IMR-90 (cell line): ENCODE data around the gene TEC. TPM values are rescaled to one million over a fixed set of nuclear protein-coding genes. Genes with fewer than 3 reads are reported as not detected.

Experiments
- ATAC-seq: fragments of 200-7000 bp; cut with Tn5 transposase; 2 replicates; pipeline ENCODE4 v1.9.1; 2020; ENCODE audit warnings: low read depth, mild to moderate bottlenecking, moderate library complexity
- BruUV-seq: library from RNA; stranded (reverse); fragments of 400-500 nt; replicated peaks from 2 replicates; lab custom pipeline; 2021; lab: Mats Ljungman, UMichigan
- CTCF ChIA-PET: fragments of 300-600 bp; formaldehyde crosslinking; extraction: SDS; loops from one replicate; lab custom pipeline; 2021; ENCODE audit warnings: antibody characterized with exemption; lab: Yijun Ruan, JAX
- POLR2A ChIA-PET: fragments of 300-600 bp; sonication (Branson Sonifier 250); formaldehyde crosslinking; loops from one replicate; lab custom pipeline; 2022; ENCODE audit warnings: antibody characterized with exemption; ENCODE audit not compliant: unreplicated experiment; lab: Charles Lee
- DNase-seq: peaks from one replicate; pipeline ENCODE4 v3.0.0; 2013
- H2AFZ ChIP-seq: replicated peaks from 2 replicates; pipeline ENCODE3; 2013; ENCODE audit warnings: low read length, mild to moderate bottlenecking; ENCODE audit not compliant: poor library complexity
- H2AK5ac ChIP-seq: 2 replicates; pipeline ENCODE4 v1.6.1; 2013; ENCODE audit warnings: low read depth, low read length, inconsistent platforms
- H2AK9ac ChIP-seq: replicated peaks from 2 replicates; pipeline ENCODE3; 2013; ENCODE audit warnings: mild to moderate bottlenecking, low read depth, low read length, moderate library complexity; ENCODE audit not compliant: poor library complexity
- H2BK120ac ChIP-seq: 2 replicates; pipeline ENCODE4 v1.6.1; 2013; ENCODE audit warnings: low read depth, low read length, inconsistent platforms
- H2BK15ac ChIP-seq: 3 replicates; pipeline ENCODE4 v1.6.1; 2013; ENCODE audit warnings: low read depth, low read length, inconsistent platforms
- H2BK20ac ChIP-seq: 2 replicates; pipeline ENCODE4 v1.6.1; 2013; ENCODE audit warnings: low read depth, mild to moderate bottlenecking, inconsistent platforms, low read length, moderate library complexity
- H2BK5ac ChIP-seq: 2 replicates; pipeline ENCODE4 v1.6.1; 2013; ENCODE audit warnings: mild to moderate bottlenecking, low read depth, low read length, inconsistent platforms; ENCODE audit not compliant: poor library complexity, severe bottlenecking
- H3K14ac ChIP-seq: replicated peaks from 2 replicates; pipeline ENCODE4 v1.6.1; 2013; ENCODE audit warnings: low read depth, low read length, inconsistent platforms
- H3K18ac ChIP-seq: 2 replicates; pipeline ENCODE4 v1.6.1; 2013; ENCODE audit warnings: low read depth, low read length, control low read depth
- H3K23ac ChIP-seq: 2 replicates; pipeline ENCODE4 v1.6.1; 2013; ENCODE audit warnings: low read depth, low read length, inconsistent platforms
- H3K27ac ChIP-seq: 2 replicates; pipeline ENCODE4 v1.5.1; 2013; ENCODE audit warnings: mild to moderate bottlenecking, control low read depth, low read length; ENCODE audit not compliant: insufficient read depth
- H3K27me3 ChIP-seq: 2 replicates; pipeline ENCODE4 v1.6.1; 2013; ENCODE audit warnings: low read length; ENCODE audit not compliant: control insufficient read depth, insufficient read depth
- H3K36me3 ChIP-seq: 2 replicates; pipeline ENCODE4 v1.6.1; 2013; ENCODE audit warnings: low read length, mixed read lengths; ENCODE audit not compliant: control insufficient read depth, insufficient read depth
- H3K4ac ChIP-seq: 2 replicates; pipeline ENCODE4 v1.6.1; 2013; ENCODE audit warnings: low read depth, low read length, inconsistent platforms
- H3K4me1 ChIP-seq: 2 replicates; pipeline ENCODE4 v1.6.1; 2013; ENCODE audit warnings: low read length, mixed read lengths; ENCODE audit not compliant: control insufficient read depth, insufficient read depth
- H3K4me2 ChIP-seq: 2 replicates; pipeline ENCODE4 v1.6.1; 2013; ENCODE audit warnings: low read depth, mild to moderate bottlenecking, control low read depth, low read length, moderate library complexity
- H3K4me3 ChIP-seq: 2 replicates; pipeline ENCODE4 v1.5.1; 2013; ENCODE audit warnings: low read depth, mild to moderate bottlenecking, control low read depth, low read length, moderate library complexity; ENCODE audit not compliant: insufficient read depth
- H3K56ac ChIP-seq: 2 replicates; pipeline ENCODE4 v1.6.1; 2013; ENCODE audit warnings: low read length, inconsistent platforms; ENCODE audit not compliant: insufficient read depth; ENCODE audit errors: extremely low read depth
- H3K79me1 ChIP-seq, 2 experiments: 2 replicates each; pipeline ENCODE4 v1.6.1; 2013; ENCODE audit warnings: low read length in 2 of 2, inconsistent platforms in 1 of 2, low read depth in 1 of 2
- H3K9ac ChIP-seq: 2 replicates; pipeline ENCODE4 v1.6.1; 2013; ENCODE audit warnings: low read depth, low read length, control low read depth
- H3K9me1 ChIP-seq: 2 replicates; pipeline ENCODE4 v1.6.1; 2013; ENCODE audit warnings: low read length, inconsistent platforms; ENCODE audit not compliant: insufficient read depth
- H3K9me3 ChIP-seq: 2 replicates; pipeline ENCODE4 v1.6.1; 2013; ENCODE audit warnings: low read length; ENCODE audit not compliant: control insufficient read depth, insufficient read depth
- H4K20me1 ChIP-seq: 2 replicates; pipeline ENCODE4 v1.6.1; 2013; ENCODE audit warnings: low read length, inconsistent platforms; ENCODE audit not compliant: insufficient read depth
- H4K5ac ChIP-seq: 2 replicates; pipeline ENCODE4 v1.6.1; 2013; ENCODE audit warnings: mild to moderate bottlenecking, low read depth, low read length, control low read depth
- H4K8ac ChIP-seq, 2 experiments: 2 replicates each; pipeline ENCODE4 v1.6.1; 2013; ENCODE audit warnings: low read depth in 2 of 2, low read length in 2 of 2, control low read depth in 1 of 2, inconsistent platforms in 1 of 2
- H4K91ac ChIP-seq: 2 replicates; pipeline ENCODE4 v1.6.1; 2013; ENCODE audit warnings: low read depth, low read length, inconsistent platforms; ENCODE audit not compliant: insufficient read depth
- BHLHE40 ChIP-seq: fragments of 150-350 bp; IDR thresholded peaks from 2 replicates; pipeline ENCODE4 v1.6.1; 2016; ENCODE audit warnings: mild to moderate bottlenecking, low read depth, low read length
- CTCF ChIP-seq: conservative IDR thresholded peaks from 2 replicates; pipeline ENCODE4 v1.5.1; 2012; ENCODE audit warnings: mild to moderate bottlenecking, low read depth, low read length, improper control_type of control experiment
- ELK1 ChIP-seq: fragments of 150-350 bp; IDR thresholded peaks from 2 replicates; pipeline ENCODE4 v1.6.1; 2016; ENCODE audit warnings: low read depth, mild to moderate bottlenecking, low read length, moderate library complexity, borderline replicate concordance
- MAZ ChIP-seq: IDR thresholded peaks from 2 replicates; pipeline ENCODE4 v1.6.1; 2012; ENCODE audit warnings: low read depth, mild to moderate bottlenecking, low read length, improper control_type of control experiment, moderate library complexity, borderline replicate concordance
- MXI1 ChIP-seq: IDR thresholded peaks from 2 replicates; pipeline ENCODE4 v1.6.1; 2012; ENCODE audit warnings: low read depth, mild to moderate bottlenecking, low read length, moderate library complexity, borderline replicate concordance
- RAD21 ChIP-seq: IDR thresholded peaks from 2 replicates; pipeline ENCODE4 v1.6.1; 2012; ENCODE audit warnings: low read length, improper control_type of control experiment
- RFX5 ChIP-seq: IDR thresholded peaks from 2 replicates; pipeline ENCODE4 v1.8.0; 2012; ENCODE audit warnings: low read depth, mild to moderate bottlenecking, low read length, moderate library complexity
- USF2 ChIP-seq: fragments of 150-350 bp; IDR thresholded peaks from 2 replicates; pipeline ENCODE4 v1.6.1; 2017; ENCODE audit warnings: mild to moderate bottlenecking, antibody characterized with exemption, low read length, low read depth
- WGBS, 2 experiments: methylation state at CpG; one replicate each; pipeline versions ENCODE4 v1.1.5 to v1.1.7; 2013; ENCODE audit warnings: missing lambda C conversion rate in 2 of 2; ENCODE audit not compliant: insufficient read length in 1 of 2; ENCODE audit errors: extremely low coverage in 2 of 2; 5-methylcytosine and 5-hydroxymethylcytosine counted together
- dilution Hi-C: fragments of 300-500 bp; cut with HindIII; formaldehyde crosslinking; loops from one replicate; pipeline ENCODE4 v1.14.3; 2018; ENCODE audit warnings: low sequenced_read_pairs; ENCODE audit not compliant: unreplicated experiment
- in situ Hi-C: fragments of 300-500 bp; cut with MboI; formaldehyde crosslinking; loops from 3 replicates; pipeline ENCODE4 v1.14.3; 2019; ENCODE audit warnings: low sequenced_read_pairs, inconsistent platforms, mixed read lengths
- intact Hi-C: fragments of 100-400 bp; cut with micrococcal nuclease; formaldehyde crosslinking; loops from 2 replicates; pipeline ENCODE4 v1.10.0; 2022
- polyA plus RNA-seq, 3 experiments: library from polyadenylated mRNA; depleted of rRNA; stranded (reverse); fragments of >200 nt; gene quantifications; 2 replicates each; pipeline ENCODE4 v1.2.3, GENCODE V29; 2012; ENCODE audit warnings: low replicate concordance in 1 of 3
- total RNA-seq: library from RNA; depleted of rRNA; stranded (reverse); fragments of >200 nt; gene quantifications from 2 replicates; pipeline ENCODE4 v1.2.3, GENCODE V29; 2012

The TEC gene
- total and polyA plus RNA-seq, 2 of the 4 experiments (the other 2 are of a cell fraction) = 0.39 to 0.54 TPM

- H3K4me3 ChIP-seq = no peak overlapping the region
- dilution Hi-C loops (no loop called here), in situ Hi-C loops (no loop called here), intact Hi-C loops (no loop called here)
- H3K4me2 ChIP-seq = peak overlapping the region; percentile 68
- ATAC-seq (peak; percentile 35), DNase-seq (no peak)
- peak overlapping the region in 1 of 2 experiments; percentile 5; a peak in 1 of 4 replicates for H4K8ac ChIP-seq
- H3K9me1 ChIP-seq = peaks cover 5% of the 10 kb centered on the region
- no peak overlapping the region for H3K56ac ChIP-seq
- 0 out of 2 replicates have a peak overlapping the region, but pooled peaks have one; percentile 15 for H4K91ac ChIP-seq
- BruUV-seq = no TSS peak
- H2AK9ac ChIP-seq = no peak overlapping the region
- H2AFZ ChIP-seq = peak overlapping the region; percentile 52
- peak overlapping the region; percentile 47 for H3K4ac ChIP-seq
- no peak overlapping the region for H2BK15ac ChIP-seq
- WGBS, 2 experiments = no CpG with 5 or more reads among the region's 4 CpGs
- H3K27ac ChIP-seq = peak overlapping the region; percentile 23; the same call in 1 of the 2 replicates
- H3K4me1 ChIP-seq = peaks cover 5% of the 10 kb centered on the region
- H2BK20ac ChIP-seq = peak overlapping the region; percentile 82
- no peaks in the 10 kb centered on the region for H3K36me3 ChIP-seq
- no peak overlapping the region for H4K5ac ChIP-seq
- no peak for TF ChIP-seq MXI1
- TF ChIP-seq CTCF = no peak
- no peak for TF ChIP-seq ELK1
- TF ChIP-seq MAZ = no peak
- TF ChIP-seq RFX5 = no peak
- no peak for TF ChIP-seq RAD21
- no peak for TF ChIP-seq BHLHE40
- TF ChIP-seq USF2 = no peak
- no peaks in the 10 kb centered on the region for H3K27me3 ChIP-seq
- H3K14ac ChIP-seq = peak overlapping the region; percentile 69
- peak overlapping the region; percentile 68; the same call in 1 of the 2 replicates for H3K23ac ChIP-seq
- POLR2A ChIA-PET = no interaction called here
- no peaks in the 10 kb centered on the region for H4K20me1 ChIP-seq
- no peak overlapping the region for H2AK5ac ChIP-seq
- no peak overlapping the region for H2BK5ac ChIP-seq
- H3K9me3 ChIP-seq = no peaks in the 10 kb centered on the region
- no peak overlapping the region for H3K9ac ChIP-seq
- CTCF ChIA-PET = interaction anchor here (0.9 kb wide), 1 partner anchor 9 kb away, joined by 3 read pairs; no protein-coding TSS in a partner anchor
- no peak overlapping the region for H3K18ac ChIP-seq
- H2BK120ac ChIP-seq = peak overlapping the region; percentile 30
- no peaks in the 10 kb centered on the region for H3K79me1 ChIP-seq
Observed at GRCh38 chr4:48299560-48299959, 29.9 kb upstream of the TEC start.
